H9 (cell line): ENCODE results near the gene POLR3B. TPM values are rescaled to one million over a fixed set of nuclear protein-coding genes. Genes with fewer than 3 reads are reported as not detected.

Experiments used
- DNase-seq: peaks from one replicate; pipeline ENCODE4 v3.0.0-alpha.2; 2017
- H2AFZ ChIP-seq: one replicate; pipeline ENCODE4 v1.6.1; 2013; ENCODE audit warnings: mild to moderate bottlenecking, low read length, control low read depth, moderate library complexity
- H2AK5ac ChIP-seq: 2 replicates; pipeline ENCODE4 v1.6.1; 2013; ENCODE audit warnings: low read length, control low read depth, mixed read lengths; ENCODE audit not compliant: insufficient read length
- H2BK120ac ChIP-seq: one replicate; pipeline ENCODE4 v1.6.1; 2013; ENCODE audit warnings: low read depth, mild to moderate bottlenecking, low read length, control low read depth, inconsistent platforms; ENCODE audit not compliant: poor library complexity, severe bottlenecking
- H2BK12ac ChIP-seq: 2 replicates; pipeline ENCODE4 v1.6.1; 2013; ENCODE audit warnings: low read length, control low read depth, mixed read lengths, low read depth; ENCODE audit not compliant: insufficient read length
- H2BK15ac ChIP-seq: 2 replicates; pipeline ENCODE4 v1.6.1; 2013; ENCODE audit warnings: low read depth, low read length, control low read depth
- H2BK20ac ChIP-seq: one replicate; pipeline ENCODE4 v1.6.1; 2013; ENCODE audit warnings: low read depth, mild to moderate bottlenecking, low read length, control low read depth, inconsistent platforms; ENCODE audit not compliant: poor library complexity, severe bottlenecking
- H2BK5ac ChIP-seq: 2 replicates; pipeline ENCODE4 v1.6.1; 2013; ENCODE audit warnings: low read length, control low read depth, mixed read lengths; ENCODE audit not compliant: insufficient read length
- H3K14ac ChIP-seq: 2 replicates; pipeline ENCODE4 v1.6.1; 2013; ENCODE audit warnings: low read length, control low read depth; ENCODE audit not compliant: insufficient read depth
- H3K18ac ChIP-seq: 2 replicates; pipeline ENCODE4 v1.6.1; 2013; ENCODE audit warnings: low read depth, mild to moderate bottlenecking, mixed read lengths, low read length, control low read depth; ENCODE audit not compliant: insufficient read length
- H3K23ac ChIP-seq: 2 replicates; pipeline ENCODE4 v1.6.1; 2013; ENCODE audit warnings: low read length, control low read depth, mixed read lengths, low read depth; ENCODE audit not compliant: insufficient read length
- H3K23me2 ChIP-seq: 2 replicates; pipeline ENCODE4 v1.6.1; 2013; ENCODE audit warnings: low read depth, mild to moderate bottlenecking, mixed read lengths, low read length, control low read depth; ENCODE audit not compliant: insufficient read length, poor library complexity, severe bottlenecking
- H3K27ac ChIP-seq: 2 replicates; pipeline ENCODE4 v1.5.1; 2013; ENCODE audit warnings: low read length, control low read depth, mixed read lengths, low read depth; ENCODE audit not compliant: insufficient read length
- H3K27me3 ChIP-seq: 2 replicates; pipeline ENCODE4 v1.6.1; 2013; ENCODE audit warnings: low read length, control low read depth, inconsistent platforms; ENCODE audit not compliant: insufficient read depth
- H3K4ac ChIP-seq: 2 replicates; pipeline ENCODE4 v1.6.1; 2013; ENCODE audit warnings: low read depth, mild to moderate bottlenecking, control low read depth, inconsistent platforms, low read length, moderate library complexity
- H3K4me1 ChIP-seq: 2 replicates; pipeline ENCODE4 v1.6.1; 2013; ENCODE audit warnings: low read length, control low read depth, inconsistent platforms; ENCODE audit not compliant: insufficient read depth
- H3K4me2 ChIP-seq: 2 replicates; pipeline ENCODE4 v1.6.1; 2013; ENCODE audit warnings: low read length, control low read depth, mixed read lengths; ENCODE audit not compliant: insufficient read length, insufficient read depth
- H3K56ac ChIP-seq: 2 replicates; pipeline ENCODE4 v1.6.1; 2013; ENCODE audit warnings: low read depth, mild to moderate bottlenecking, mixed read lengths, low read length, control low read depth; ENCODE audit not compliant: insufficient read length
- H3K79me1 ChIP-seq: 2 replicates; pipeline ENCODE4 v1.6.1; 2013; ENCODE audit warnings: low read depth, mild to moderate bottlenecking, moderate library complexity, low read length, control low read depth, inconsistent platforms; ENCODE audit not compliant: insufficient read depth, poor library complexity, severe bottlenecking
- H3K79me2 ChIP-seq: 2 replicates; pipeline ENCODE4 v1.6.1; 2013; ENCODE audit warnings: low read length, control low read depth, inconsistent platforms; ENCODE audit not compliant: insufficient read depth
- H3K9ac ChIP-seq: 2 replicates; pipeline ENCODE4 v1.6.1; 2013; ENCODE audit warnings: low read length, control low read depth, mixed read lengths; ENCODE audit not compliant: insufficient read length; ENCODE audit errors: extremely low read depth
- H3K9me3 ChIP-seq: one replicate; pipeline ENCODE4 v1.6.1; 2013; ENCODE audit warnings: low read depth, low read length, inconsistent platforms; ENCODE audit not compliant: control insufficient read depth
- H3T11ph ChIP-seq: one replicate; pipeline ENCODE4 v1.6.1; 2013; ENCODE audit warnings: mild to moderate bottlenecking, low read length, control low read depth, inconsistent platforms
- H4K20me1 ChIP-seq: one replicate; pipeline ENCODE4 v1.6.1; 2013; ENCODE audit not compliant: control insufficient read depth, insufficient read length, insufficient read depth
- H4K5ac ChIP-seq: 2 replicates; pipeline ENCODE4 v1.6.1; 2013; ENCODE audit warnings: low read depth, mild to moderate bottlenecking, mixed read lengths, low read length, control low read depth; ENCODE audit not compliant: insufficient read length
- H4K8ac ChIP-seq: replicated peaks from 2 replicates; pipeline ENCODE4 v1.6.1; 2013; ENCODE audit warnings: low read length, control low read depth, mixed read lengths, low read depth; ENCODE audit not compliant: insufficient read length
- H4K91ac ChIP-seq: 2 replicates; pipeline ENCODE4 v1.6.1; 2013; ENCODE audit warnings: low read depth, mild to moderate bottlenecking, moderate library complexity, mixed read lengths, low read length, control low read depth; ENCODE audit not compliant: insufficient read length
- H3K27ac Mint-ChIP-seq, 3 experiments: 2 replicates in 2 of 3; 3 replicates in 1 of 3; pipeline ENCODE4 v1.8.0; 2020 to 2021; ENCODE audit warnings: mixed read lengths in 3 of 3, mild to moderate bottlenecking in 1 of 3, moderate library complexity in 1 of 3
- H3K27me3 Mint-ChIP-seq: 2 replicates; pipeline ENCODE4 v1.8.0; 2021; ENCODE audit warnings: low read depth, mild to moderate bottlenecking, moderate library complexity, mixed read lengths
- H3K36me3 Mint-ChIP-seq, 3 experiments: 2 replicates in 2 of 3; 3 replicates in 1 of 3; pipeline ENCODE4 v1.8.0; 2020 to 2021; ENCODE audit warnings: low read depth in 3 of 3, mixed read lengths in 3 of 3; ENCODE audit not compliant: insufficient read depth in 1 of 3
- H3K4me1 Mint-ChIP-seq, 2 experiments: 2 replicates each; pipeline ENCODE4 v1.8.0; 2020; ENCODE audit warnings: mixed read lengths in 2 of 2
- H3K4me3 Mint-ChIP-seq, 2 experiments: 2 replicates in 1 of 2; 3 replicates in 1 of 2; pipeline ENCODE4 v1.8.0; 2020 to 2021; ENCODE audit warnings: mild to moderate bottlenecking in 2 of 2, mixed read lengths in 2 of 2, moderate library complexity in 1 of 2
- H3K9me3 Mint-ChIP-seq, 2 experiments: 2 replicates in 1 of 2; 3 replicates in 1 of 2; pipeline ENCODE4 v1.8.0; 2020; ENCODE audit warnings: mild to moderate bottlenecking in 2 of 2, mixed read lengths in 2 of 2, moderate library complexity in 1 of 2
- CTCF ChIP-seq: fragments of 200-600 bp; sonication (generic); conservative IDR thresholded peaks from 3 replicates; pipeline ENCODE4 v1.8.0; 2021; ENCODE audit warnings: antibody characterized with exemption, mild to moderate bottlenecking
- WGBS: extraction: QIAGEN DNeasy Blood & Tissue Kit; methylation state at CpG from one replicate; pipeline ENCODE4 v1.1.7; 2013; ENCODE audit warnings: missing lambda C conversion rate, low lambda C conversion rate, mixed read lengths; ENCODE audit not compliant: insufficient read length; ENCODE audit errors: extremely low coverage; 5-methylcytosine and 5-hydroxymethylcytosine counted together
- total RNA-seq: library from RNA; stranded (reverse); gene quantifications from 2 replicates; pipeline ENCODE4 v1.2.1, GENCODE V29; 2021

Gene POLR3B
- total RNA-seq, 1 experiment from 2014 or later = 13.4 TPM

- Histone ChIP-seq H3K9ac (no peak overlapping the region), H3K27ac (no peak overlapping the region), H4K5ac (no peak overlapping the region), H2BK12ac (no peak overlapping the region), H2BK5ac (no peak overlapping the region), H2BK15ac (no peak overlapping the region), H3K4ac (no peak overlapping the region), H4K91ac (no peak overlapping the region), H3K9me3 (no peaks in the 10 kb centered on the region), H3K79me1 (no peaks in the 10 kb centered on the region), H3K23me2 (no peaks in the 10 kb centered on the region), H3K56ac (no peak overlapping the region), H2AFZ (no peak overlapping the region), H3K4me1 (no peaks in the 10 kb centered on the region; the same call in 1 of the 2 replicates), H3K18ac (no peak overlapping the region), H3K79me2 (no peaks in the 10 kb centered on the region), H3T11ph (no peak overlapping the region), H4K20me1 (no peaks in the 10 kb centered on the region), H3K14ac (no peak overlapping the region), H4K8ac (no peak overlapping the region), H2BK20ac (no peak overlapping the region), H3K27me3 (no peaks in the 10 kb centered on the region), H2AK5ac (no peak overlapping the region), H3K23ac (no peak overlapping the region), H2BK120ac (no peak overlapping the region), H3K4me2 (no peak overlapping the region)
- no CpG with 5 or more reads among the region's 7 CpGs for WGBS
- Mint-ChIP-seq H3K27me3 (no peaks in the 10 kb centered on the region), H3K4me1 (peaks cover 0 to 4% of the 10 kb centered on the region in 2 experiments; a peak in 2 of 4 replicates), H3K36me3 (peaks cover 0 to 2% (median 0%) of the 10 kb centered on the region in 3 experiments; a peak in 2 of 7 replicates), H3K4me3 (no peak overlapping the region), H3K9me3 (no peaks in the 10 kb centered on the region), H3K27ac (no peak overlapping the region)
- DNase-seq = no peak
- no peak for TF ChIP-seq CTCF
Observed at GRCh38 chr12:106429043-106429552, 71.5 kb downstream of the POLR3B start.
